Neuronal stem cell (in vitro differentiated cells): ENCODE measurements around the gene ESPN.

Experiments
- DNase-seq: peaks from one replicate; pipeline ENCODE4 v3.0.0-alpha.2; 2013; ENCODE audit warnings: low spot score
- H2AFZ ChIP-seq: one replicate; pipeline ENCODE4 v1.6.1; 2013; ENCODE audit warnings: mild to moderate bottlenecking, low read length, inconsistent platforms
- H2AK5ac ChIP-seq: 2 replicates; pipeline ENCODE4 v1.6.1; 2013; ENCODE audit warnings: low read depth, mild to moderate bottlenecking, inconsistent platforms, low read length, moderate library complexity, mixed read lengths
- H2BK120ac ChIP-seq: 2 replicates; pipeline ENCODE4 v1.6.1; 2013; ENCODE audit warnings: low read depth, mild to moderate bottlenecking, inconsistent platforms, low read length, moderate library complexity, mixed read lengths
- H2BK12ac ChIP-seq: one replicate; pipeline ENCODE4 v1.6.1; 2013; ENCODE audit warnings: low read length, inconsistent platforms
- H2BK15ac ChIP-seq: 2 replicates; pipeline ENCODE4 v1.6.1; 2013; ENCODE audit warnings: mild to moderate bottlenecking, low read length, inconsistent platforms, mixed read lengths
- H2BK5ac ChIP-seq: one replicate; pipeline ENCODE4 v1.6.1; 2013; ENCODE audit warnings: inconsistent platforms, mild to moderate bottlenecking, low read length, moderate library complexity
- H3K14ac ChIP-seq: one replicate; pipeline ENCODE4 v1.6.1; 2013; ENCODE audit warnings: low read length, inconsistent platforms
- H3K18ac ChIP-seq: 2 replicates; pipeline ENCODE4 v1.6.1; 2013; ENCODE audit warnings: low read length, inconsistent platforms
- H3K23ac ChIP-seq: 2 replicates; pipeline ENCODE4 v1.6.1; 2013; ENCODE audit warnings: low read depth, mild to moderate bottlenecking, mixed read lengths, low read length, inconsistent platforms; ENCODE audit not compliant: poor library complexity
- H3K27ac ChIP-seq: replicated peaks from 3 replicates; pipeline ENCODE4 v1.5.1; 2013; ENCODE audit warnings: low read length, inconsistent platforms
- H3K27me3 ChIP-seq, 3 experiments: 2 replicates each; pipeline ENCODE4 v1.6.1; 2013; ENCODE audit warnings: low read length in 3 of 3, mild to moderate bottlenecking in 2 of 3, inconsistent platforms in 1 of 3, low read depth in 1 of 3, mixed read lengths in 1 of 3, moderate library complexity in 1 of 3; ENCODE audit not compliant: control insufficient read depth in 3 of 3, insufficient read depth in 3 of 3
- H3K36me3 ChIP-seq, 2 donors: replicated peaks in 1 of 2; 2 replicates each; pipeline ENCODE4 v1.6.1; 2013; ENCODE audit warnings: low read length in 2 of 2; ENCODE audit not compliant: control insufficient read depth in 2 of 2, insufficient read depth in 2 of 2
- H3K4ac ChIP-seq: 2 replicates; pipeline ENCODE4 v1.6.1; 2013; ENCODE audit warnings: inconsistent platforms, mild to moderate bottlenecking, low read length, moderate library complexity
- H3K4me1 ChIP-seq, 2 donors: 1 replicate in 1 of 2; 2 replicates in 1 of 2; pipeline ENCODE4 v1.6.1; 2013; ENCODE audit warnings: low read length in 2 of 2, low read depth in 1 of 2; ENCODE audit not compliant: control insufficient read depth in 2 of 2, insufficient read depth in 1 of 2
- H3K4me2 ChIP-seq: one replicate; pipeline ENCODE4 v1.6.1; 2013; ENCODE audit warnings: mild to moderate bottlenecking, low read length, inconsistent platforms; ENCODE audit not compliant: insufficient read depth, poor library complexity, severe bottlenecking
- H3K4me3 ChIP-seq, 2 donors: 2 replicates each; pipeline ENCODE4 v1.5.1; 2013; ENCODE audit warnings: low read length in 2 of 2, mild to moderate bottlenecking in 2 of 2, inconsistent platforms in 1 of 2, moderate library complexity in 1 of 2
- H3K79me1 ChIP-seq: one replicate; pipeline ENCODE4 v1.6.1; 2013; ENCODE audit warnings: low read depth, mild to moderate bottlenecking, inconsistent platforms, low read length, moderate library complexity
- H3K9ac ChIP-seq: one replicate; pipeline ENCODE4 v1.6.1; 2013; ENCODE audit warnings: mild to moderate bottlenecking, low read depth, low read length, inconsistent platforms; ENCODE audit not compliant: poor library complexity
- H3K9me3 ChIP-seq, 2 donors: replicated peaks in 1 of 2; 2 replicates each; pipeline versions ENCODE3 to v1.6.1; 2013; ENCODE audit warnings: low read length in 2 of 2, mild to moderate bottlenecking in 2 of 2, inconsistent platforms in 1 of 2, low read depth in 1 of 2, mixed read lengths in 1 of 2, moderate library complexity in 1 of 2; ENCODE audit not compliant: control insufficient read depth in 2 of 2, insufficient read depth in 1 of 2
- H4K8ac ChIP-seq: one replicate; pipeline ENCODE4 v1.6.1; 2013; ENCODE audit warnings: low read depth, mild to moderate bottlenecking, inconsistent platforms, low read length, moderate library complexity
- H4K91ac ChIP-seq: one replicate; pipeline ENCODE4 v1.6.1; 2013; ENCODE audit warnings: low read length, low read depth, mild to moderate bottlenecking, inconsistent platforms; ENCODE audit not compliant: poor library complexity
- WGBS, 2 donors: extraction: QIAGEN DNeasy Blood & Tissue Kit; methylation state at CpG; one replicate each; pipeline ENCODE4 v1.1.7; 2013; ENCODE audit warnings: missing lambda C conversion rate in 2 of 2, mixed read lengths in 1 of 2; ENCODE audit not compliant: insufficient read length in 2 of 2, insufficient replicate concordance in 1 of 2; ENCODE audit errors: extremely low coverage in 2 of 2; 5-methylcytosine and 5-hydroxymethylcytosine counted together

The ESPN gene

DNA sequence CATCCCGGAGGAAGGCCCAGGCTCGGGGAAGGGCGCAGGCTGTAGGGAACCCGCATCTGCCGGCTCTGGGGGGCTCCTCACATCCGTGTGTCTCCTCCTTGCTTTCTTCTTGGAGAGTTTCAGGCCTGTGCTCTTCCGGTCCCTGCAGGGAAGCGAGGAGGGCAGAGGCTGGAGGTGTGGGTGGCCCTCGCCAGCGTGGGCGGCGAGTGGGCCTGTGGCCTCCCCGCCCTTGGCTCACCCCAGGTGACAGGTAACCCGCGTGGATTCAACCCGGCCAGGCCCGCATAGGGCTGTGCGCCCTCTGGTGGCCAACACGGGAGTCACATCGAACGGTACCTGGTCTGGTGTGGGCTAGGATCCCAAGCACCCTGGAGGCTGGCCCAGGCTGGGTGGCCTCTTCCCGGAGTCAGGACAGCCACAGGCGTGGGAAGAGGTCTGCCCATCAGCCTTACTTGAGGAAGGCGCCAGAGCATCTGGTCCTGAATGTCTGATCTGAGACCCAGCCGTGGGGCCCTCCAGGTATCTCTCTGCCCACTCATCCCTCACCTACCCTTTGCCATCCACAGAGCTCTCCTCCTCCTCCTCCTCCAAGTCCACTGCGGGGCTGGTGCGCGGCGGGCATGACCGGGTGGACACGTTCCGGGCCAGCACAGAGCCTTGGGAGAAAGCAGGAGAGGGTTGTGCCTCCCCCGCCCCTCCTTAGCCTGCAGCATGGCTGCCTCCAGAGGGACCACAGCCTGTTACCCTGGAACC lies 51.0 kb downstream of the ESPN start:
- H3K4me2 ChIP-seq = no peak overlapping the region
- no peaks in the 10 kb centered on the region for H3K9me3 ChIP-seq
- H3K4ac ChIP-seq = no peak overlapping the region
- no CpG with 5 or more reads among the region's 33 CpGs for WGBS, 2 donors
- no peak overlapping the region for H3K4me3 ChIP-seq
- H2AFZ ChIP-seq = no peak overlapping the region
- H2BK15ac ChIP-seq = no peak overlapping the region
- H3K14ac ChIP-seq = no peak overlapping the region
- H2AK5ac ChIP-seq = peak overlapping the region; percentile 82
- peaks cover 18 to 41% of the 10 kb centered on the region in 2 donors for H3K36me3 ChIP-seq
- H2BK12ac ChIP-seq = no peak overlapping the region
- H3K27me3 ChIP-seq = peaks cover 0 to 4% (median 0%) of the 10 kb centered on the region in 3 experiments
- no peak overlapping the region for H3K27ac ChIP-seq
- H4K91ac ChIP-seq = no peak overlapping the region
- H3K4me1 ChIP-seq = peaks cover 7% of the 10 kb centered on the region in 2 donors
- H3K9ac ChIP-seq = no peak overlapping the region
- H4K8ac ChIP-seq = no peak overlapping the region
- H2BK5ac ChIP-seq = no peak overlapping the region
- peak overlapping the region; percentile 0 for H3K23ac ChIP-seq
- H3K79me1 ChIP-seq = no peaks in the 10 kb centered on the region
- no peak for DNase-seq
- H2BK120ac ChIP-seq = no peak overlapping the region
- peak overlapping the region; percentile 67 for H3K18ac ChIP-seq

DNA sequence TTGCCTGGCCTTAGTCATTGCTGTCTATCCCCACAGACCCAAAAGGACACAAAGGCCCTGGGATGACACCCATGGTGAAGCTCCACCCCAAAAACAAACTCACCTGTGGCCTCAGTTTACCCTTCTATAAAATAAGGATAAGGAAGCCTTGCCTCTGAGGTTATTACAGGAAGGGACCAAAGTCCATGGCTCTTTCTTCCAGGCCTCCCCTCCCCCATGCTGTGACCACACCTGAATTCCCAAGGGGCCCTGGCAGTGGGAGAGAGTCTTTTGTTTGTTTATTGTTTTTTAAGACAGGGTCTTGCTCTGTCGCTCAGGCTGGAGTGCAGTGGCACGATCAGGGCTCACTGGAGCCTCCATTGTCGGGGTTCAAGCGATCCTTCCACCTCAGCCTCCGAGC lies 51.9 kb downstream of the ESPN start:
- no peak overlapping the region for H3K4me3 ChIP-seq
- H4K91ac ChIP-seq = no peak overlapping the region
- no peak overlapping the region for H2BK5ac ChIP-seq
- no peak overlapping the region for H3K27ac ChIP-seq
- WGBS, 2 donors = no CpG with 5 or more reads among the region's 5 CpGs
- no peaks in the 10 kb centered on the region for H3K79me1 ChIP-seq
- no peak overlapping the region for H3K9ac ChIP-seq
- no peaks in the 10 kb centered on the region for H3K9me3 ChIP-seq
- H3K27me3 ChIP-seq = peaks cover 0 to 4% (median 0%) of the 10 kb centered on the region in 3 experiments
- H2BK12ac ChIP-seq = no peak overlapping the region
- DNase-seq = no peak
- H3K4me1 ChIP-seq = peaks cover 7% of the 10 kb centered on the region in 2 donors
- H3K14ac ChIP-seq = no peak overlapping the region
- H4K8ac ChIP-seq = no peak overlapping the region
- no peak overlapping the region for H3K18ac ChIP-seq
- no peak overlapping the region for H3K23ac ChIP-seq
- H2BK120ac ChIP-seq = no peak overlapping the region
- H3K36me3 ChIP-seq = peaks cover 18 to 33% of the 10 kb centered on the region in 2 donors
- no peak overlapping the region for H3K4me2 ChIP-seq
- no peak overlapping the region for H2BK15ac ChIP-seq
- no peak overlapping the region for H2AFZ ChIP-seq
- H3K4ac ChIP-seq = no peak overlapping the region
- no peak overlapping the region for H2AK5ac ChIP-seq

DNA sequence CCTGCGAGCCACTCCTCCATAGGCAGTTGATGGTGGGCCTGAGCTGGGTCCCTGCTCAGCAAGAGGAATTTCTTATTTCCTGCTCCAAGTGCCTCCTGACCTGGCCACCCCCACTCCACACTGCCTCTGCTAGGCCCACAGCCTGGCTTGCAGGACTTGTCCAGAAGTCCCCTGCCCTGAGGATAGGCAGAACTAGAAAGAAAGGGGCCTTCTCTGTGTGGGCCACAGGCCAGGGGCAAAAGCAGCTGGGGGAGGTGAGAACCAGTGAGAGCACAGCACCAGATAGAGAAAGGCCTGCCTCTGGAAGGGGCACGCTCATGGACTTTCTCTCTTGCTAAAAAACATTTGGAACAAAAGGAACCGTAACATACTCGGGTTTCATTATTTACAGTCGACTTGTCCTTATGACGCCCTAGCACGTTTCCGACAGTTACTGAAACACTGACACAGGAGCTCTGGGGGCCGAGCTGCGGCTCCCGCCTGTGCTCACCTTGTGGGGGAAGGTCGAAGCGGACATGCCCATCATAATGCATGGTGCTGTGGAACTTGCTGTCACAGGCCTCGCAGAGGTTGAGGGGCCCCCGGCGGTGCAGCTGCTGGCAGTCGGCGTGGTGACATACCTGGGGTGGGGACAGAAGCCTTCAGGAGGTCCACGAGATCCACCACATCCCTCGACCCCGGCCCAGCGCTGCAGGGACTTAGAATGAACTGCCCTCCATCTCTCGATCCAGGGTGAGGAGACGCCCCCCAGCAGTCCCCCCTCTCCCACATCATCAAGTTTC lies 52.7 kb downstream of the ESPN start:
- Histone ChIP-seq H2BK120ac (no peak overlapping the region), H3K23ac (no peak overlapping the region), H4K91ac (no peak overlapping the region), H3K79me1 (no peaks in the 10 kb centered on the region), H3K4me2 (no peak overlapping the region), H3K27me3 (no peaks in the 10 kb centered on the region), H3K27ac (no peak overlapping the region), H2AFZ (no peak overlapping the region), H3K36me3 (peaks cover 13 to 25% of the 10 kb centered on the region in 2 donors), H2AK5ac (no peak overlapping the region), H3K4me3 (no peak overlapping the region), H4K8ac (no peak overlapping the region), H3K18ac (peak overlapping the region; percentile 33), H3K9me3 (no peaks in the 10 kb centered on the region), H3K14ac (peak overlapping the region; percentile 97), H3K4ac (no peak overlapping the region), H3K9ac (no peak overlapping the region), H2BK5ac (no peak overlapping the region), H2BK15ac (no peak overlapping the region), H2BK12ac (no peak overlapping the region), H3K4me1 (peaks cover 7% of the 10 kb centered on the region in 2 donors)
- no CpG with 5 or more reads among the region's 24 CpGs for WGBS, 2 donors
- no peak for DNase-seq

DNA sequence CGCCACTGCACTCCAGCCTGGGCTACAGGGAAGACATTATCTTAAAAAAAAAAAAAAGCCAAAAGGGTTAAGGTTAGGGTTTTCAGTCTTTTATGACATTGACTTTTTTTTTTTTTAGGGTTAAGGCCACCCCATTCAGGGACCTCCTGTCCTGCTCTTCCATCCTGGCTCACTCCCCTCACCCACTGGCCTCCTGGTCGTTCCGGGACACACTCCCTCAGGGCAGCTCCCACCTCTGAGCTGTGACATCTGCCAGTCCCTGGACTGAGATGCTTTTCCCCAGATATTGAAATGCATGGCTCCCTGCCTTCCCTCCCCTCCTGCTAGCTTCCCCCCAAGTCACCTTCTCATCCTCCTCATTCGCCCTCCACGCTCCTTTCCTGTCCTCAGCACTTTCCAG lies 57.2 kb downstream of the ESPN start:
- no peaks in the 10 kb centered on the region for H3K27me3 ChIP-seq
- no peak overlapping the region for H3K4me3 ChIP-seq
- H3K14ac ChIP-seq = no peak overlapping the region
- peaks cover 2% of the 10 kb centered on the region for H3K79me1 ChIP-seq
- no peak overlapping the region for H3K4me2 ChIP-seq
- no peak overlapping the region for H3K27ac ChIP-seq
- peaks cover 0 to 6% of the 10 kb centered on the region in 2 donors for H3K36me3 ChIP-seq
- H3K4ac ChIP-seq = no peak overlapping the region
- no peak overlapping the region for H3K18ac ChIP-seq
- H3K9me3 ChIP-seq = no peaks in the 10 kb centered on the region
- no peak overlapping the region for H2AFZ ChIP-seq
- WGBS, 2 donors = no CpG with 5 or more reads among the region's 5 CpGs
- no peak for DNase-seq
- H4K91ac ChIP-seq = no peak overlapping the region
- H2BK15ac ChIP-seq = no peak overlapping the region
- H2BK12ac ChIP-seq = no peak overlapping the region
- H3K9ac ChIP-seq = no peak overlapping the region
- no peak overlapping the region for H4K8ac ChIP-seq
- peaks cover 14 to 22% of the 10 kb centered on the region in 2 donors for H3K4me1 ChIP-seq
- no peak overlapping the region for H3K23ac ChIP-seq
- no peak overlapping the region for H2BK5ac ChIP-seq
- H2BK120ac ChIP-seq = no peak overlapping the region
- H2AK5ac ChIP-seq = no peak overlapping the region
